Fibroblast of lung (primary cell): ENCODE results near the gene AMPD2.

Experiments
- CTCF ChIP-seq, 2 donors: IDR thresholded peaks in 1 of 2; conservative IDR thresholded peaks in 1 of 2; 1 replicate in 1 of 2; 2 replicates in 1 of 2; pipeline ENCODE4 v1.5.1; 2011 to 2012; ENCODE audit warnings: low read length in 2 of 2, control low read depth in 1 of 2, inconsistent platforms in 1 of 2, low read depth in 1 of 2, mild to moderate bottlenecking in 1 of 2
- EZH2 ChIP-seq: IDR thresholded peaks from 2 replicates; pipeline ENCODE4 v1.5.1; 2012; ENCODE audit warnings: low read length, control low read depth, mild to moderate bottlenecking; ENCODE audit errors: missing control alignments

DNA sequence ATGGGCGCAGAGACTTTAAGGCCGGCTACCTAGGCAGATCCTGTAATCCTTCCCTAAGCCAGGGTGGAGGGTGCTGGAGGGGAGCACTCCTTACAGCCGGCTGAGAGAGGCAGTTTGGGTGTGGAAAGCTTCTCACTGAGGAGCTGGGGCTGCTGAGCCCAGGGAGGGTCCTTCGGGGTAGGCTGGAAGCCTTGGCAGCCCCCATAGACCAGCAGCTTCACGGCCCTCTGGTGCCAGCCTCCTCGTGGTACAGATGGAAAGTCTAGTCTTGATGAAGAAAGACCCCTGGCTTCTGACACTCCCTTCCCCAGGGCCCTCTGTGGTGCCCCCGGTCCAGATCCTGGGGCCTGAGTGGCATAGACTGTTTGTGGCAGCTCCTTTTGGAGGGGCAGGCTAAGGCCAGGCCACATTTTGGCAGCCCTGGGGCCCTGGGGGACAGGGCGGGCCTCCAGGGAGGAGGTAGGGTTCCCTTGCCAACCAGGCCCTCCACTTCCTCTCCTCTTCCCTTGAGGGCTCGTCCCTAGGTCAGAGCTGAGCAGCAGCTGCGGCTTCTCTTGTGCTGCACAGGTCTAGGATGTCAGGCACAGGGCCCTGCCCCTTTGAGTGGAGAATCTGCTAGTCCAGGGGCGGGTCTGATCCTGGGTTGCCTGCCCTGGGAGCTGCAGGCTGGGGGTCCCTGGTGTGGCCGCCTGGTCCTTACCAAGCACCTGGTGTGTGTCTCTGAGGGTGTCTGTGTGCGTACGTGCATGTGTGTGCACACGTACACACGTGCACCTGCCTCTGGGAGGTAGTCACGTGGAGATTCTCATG lies 4.8 kb downstream of the AMPD2 start:
- no peak for TF ChIP-seq CTCF (conservative IDR thresholded peaks at IDR 0.05 in 1 of 2, IDR thresholded peaks at IDR 0.05 in 1 of 2; ENCODE audit: low read depth in 1 of 2, low read length in 2 of 2)
- no peak for TF ChIP-seq EZH2
